SH-SY5Y (cell line): ENCODE results near the gene GRIK3.

Experiments used
- GATA2 ChIP-seq: IDR thresholded peaks from 2 replicates; pipeline ENCODE4 v1.6.1; 2011; ENCODE audit warnings: mild to moderate bottlenecking, low read depth, low read length
- GATA3 ChIP-seq: IDR thresholded peaks from 2 replicates; pipeline ENCODE4 v1.6.1; 2011; ENCODE audit warnings: low read depth, mild to moderate bottlenecking, low read length, moderate library complexity

GRIK3 gene

GRCh38 chr1:36986241-36986985 lies 47.9 kb downstream of the GRIK3 start:
- TF ChIP-seq GATA2 = no peak
- TF ChIP-seq GATA3 = no peak

DNA sequence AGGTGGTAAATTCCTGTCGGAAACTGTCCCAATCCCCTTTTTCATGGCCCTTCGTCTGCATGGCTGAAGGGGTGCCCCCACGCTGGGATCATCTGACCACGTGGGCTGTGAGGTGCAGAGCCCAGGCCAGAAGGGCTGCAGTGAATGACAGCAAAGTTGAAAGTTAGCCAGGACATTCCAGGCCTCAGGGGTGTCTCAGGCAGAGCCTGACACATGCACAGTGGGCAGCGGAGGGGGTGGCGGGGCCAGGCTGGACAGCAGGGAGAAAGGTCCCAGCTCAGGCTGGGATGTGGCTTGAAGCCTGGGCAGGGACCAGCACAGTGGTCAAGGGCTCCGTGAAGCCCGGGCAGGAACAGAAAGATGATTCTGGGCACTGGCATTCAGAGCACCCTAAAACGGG lies 49.6 kb downstream of the GRIK3 start:
- no peak for TF ChIP-seq GATA3
- no peak for TF ChIP-seq GATA2

- TF ChIP-seq GATA3 (no peak), GATA2 (no peak)
Observed at GRCh38 chr1:36984026-36984425, 50.3 kb downstream of the GRIK3 start.

- TF ChIP-seq GATA3 (no peak), GATA2 (no peak)
Observed at GRCh38 chr1:36982709-36983108, 51.6 kb downstream of the GRIK3 start.

GRCh38 chr1:36981771-36982622 lies 52.3 kb downstream of the GRIK3 start:
- no peak for TF ChIP-seq GATA2
- no peak for TF ChIP-seq GATA3

GRCh38 chr1:36981126-36981525 lies 53.2 kb downstream of the GRIK3 start:
- TF ChIP-seq GATA3 = no peak
- TF ChIP-seq GATA2 = no peak

- no peak for TF ChIP-seq GATA3
- no peak for TF ChIP-seq GATA2
Observed at GRCh38 chr1:36977731-36978406, 56.4 kb downstream of the GRIK3 start.

DNA sequence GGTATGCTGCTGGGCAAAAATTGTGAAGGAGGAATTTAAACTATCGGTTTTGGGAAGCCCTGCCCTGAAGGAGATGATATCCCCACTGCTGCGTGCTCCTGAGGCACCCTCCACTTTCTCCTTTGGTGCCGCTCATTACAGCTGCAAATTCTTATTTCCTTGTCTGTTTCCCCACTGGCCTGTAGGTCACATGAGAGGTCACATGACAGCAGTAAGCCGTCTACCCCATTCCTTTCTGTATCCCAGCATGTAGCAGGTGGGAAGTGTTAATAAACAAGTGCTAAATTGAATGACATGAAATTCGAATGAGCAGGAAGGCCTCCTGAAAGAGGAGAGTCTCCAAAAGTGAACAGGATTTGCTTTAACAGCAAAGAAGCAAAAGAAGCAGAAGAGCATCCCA lies 58.7 kb downstream of the GRIK3 start:
- no peak for TF ChIP-seq GATA3
- no peak for TF ChIP-seq GATA2

GRCh38 chr1:36973056-36973455 lies 61.3 kb downstream of the GRIK3 start:
- no peak for TF ChIP-seq GATA3
- no peak for TF ChIP-seq GATA2

GRCh38 chr1:36971852-36972618 lies 62.3 kb downstream of the GRIK3 start:
- no peak for TF ChIP-seq GATA2
- TF ChIP-seq GATA3 = no peak

- TF ChIP-seq GATA3 (no peak), GATA2 (no peak)
Observed at GRCh38 chr1:36968730-36969129, 65.6 kb downstream of the GRIK3 start.

DNA sequence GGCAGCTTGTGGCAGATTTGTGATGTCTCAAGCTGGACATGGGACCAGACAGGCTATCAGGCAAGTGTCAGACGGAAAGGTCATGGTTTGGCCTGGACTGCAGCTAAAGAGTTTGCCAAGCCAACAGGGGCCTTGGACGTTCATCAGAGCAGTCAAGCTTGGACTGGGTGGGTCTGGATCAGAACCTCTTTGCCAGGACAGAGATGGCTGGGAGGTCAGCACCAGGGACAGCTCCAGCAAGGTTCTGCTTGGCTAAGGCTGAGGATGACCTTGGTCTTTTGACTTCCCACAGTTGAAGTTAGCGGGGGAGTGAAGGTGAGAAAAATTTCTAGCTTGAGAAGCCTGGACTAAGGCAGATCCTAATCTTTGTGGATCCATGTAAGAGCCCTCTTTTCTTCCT lies 68.1 kb downstream of the GRIK3 start:
- TF ChIP-seq GATA2 (no peak), GATA3 (no peak)

GRCh38 chr1:36965275-36966159 lies 68.8 kb downstream of the GRIK3 start:
- TF ChIP-seq GATA3 = no peak
- TF ChIP-seq GATA2 = no peak
